GM23248 (cell line): ENCODE measurements around the gene SMAD4.

Experiments used
- EZH2 ChIP-seq: fragments of 200-600 bp; sonication (generic); IDR thresholded peaks from 2 replicates; pipeline ENCODE4 v1.6.1; 2018; ENCODE audit warnings: antibody characterized with exemption, mild to moderate bottlenecking; ENCODE audit not compliant: insufficient read depth, poor library complexity, severe bottlenecking
- EZH2phosphoT487 ChIP-seq: fragments of 200-600 bp; sonication (generic); IDR thresholded peaks from 2 replicates; pipeline ENCODE4 v1.6.1; 2018; ENCODE audit warnings: antibody characterized with exemption, moderate library complexity, mild to moderate bottlenecking, low read depth; ENCODE audit not compliant: insufficient read depth

DNA sequence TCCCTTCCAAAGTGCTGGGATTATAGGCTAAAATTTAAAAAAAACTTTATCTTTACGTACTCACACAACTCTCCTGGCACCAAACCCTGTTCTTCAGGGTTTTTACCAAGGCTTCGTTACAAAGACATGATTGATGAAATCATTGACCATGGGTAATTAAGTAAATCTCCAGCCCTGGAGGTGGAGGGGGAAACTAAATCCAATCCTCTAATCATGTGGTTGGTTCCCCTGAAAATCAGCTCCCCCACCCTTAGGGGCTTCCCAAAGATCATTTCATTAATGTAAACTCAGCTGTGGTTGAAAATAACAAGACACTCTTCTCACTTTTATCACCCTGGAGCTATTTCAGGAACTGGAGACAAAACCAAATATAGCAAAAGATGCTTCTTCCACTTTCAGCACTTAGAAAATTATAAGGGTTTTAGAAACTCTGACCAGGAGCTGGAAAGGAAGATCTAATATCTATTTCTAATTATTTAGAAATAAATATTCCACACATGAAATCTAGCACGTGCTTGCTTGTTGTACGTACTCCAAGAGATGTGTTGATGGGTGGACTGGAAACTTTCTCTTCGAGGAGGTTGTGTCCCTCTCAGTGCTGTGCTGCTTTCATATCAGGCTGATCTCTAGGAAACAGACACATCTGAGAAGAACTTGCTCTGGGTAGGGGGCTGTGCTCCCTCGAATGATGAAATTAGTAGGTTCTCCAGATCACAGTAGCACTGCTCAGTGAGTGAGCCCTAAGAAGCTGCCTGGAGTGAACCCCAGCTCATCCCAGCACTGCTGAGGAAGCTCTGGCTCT, 67.2 kb downstream of the SMAD4 start:
- TF ChIP-seq EZH2phosphoT487: no peak
- TF ChIP-seq EZH2: no peak
